ENCODE measurements around the gene CDH15.

The CDH15 gene

DNA sequence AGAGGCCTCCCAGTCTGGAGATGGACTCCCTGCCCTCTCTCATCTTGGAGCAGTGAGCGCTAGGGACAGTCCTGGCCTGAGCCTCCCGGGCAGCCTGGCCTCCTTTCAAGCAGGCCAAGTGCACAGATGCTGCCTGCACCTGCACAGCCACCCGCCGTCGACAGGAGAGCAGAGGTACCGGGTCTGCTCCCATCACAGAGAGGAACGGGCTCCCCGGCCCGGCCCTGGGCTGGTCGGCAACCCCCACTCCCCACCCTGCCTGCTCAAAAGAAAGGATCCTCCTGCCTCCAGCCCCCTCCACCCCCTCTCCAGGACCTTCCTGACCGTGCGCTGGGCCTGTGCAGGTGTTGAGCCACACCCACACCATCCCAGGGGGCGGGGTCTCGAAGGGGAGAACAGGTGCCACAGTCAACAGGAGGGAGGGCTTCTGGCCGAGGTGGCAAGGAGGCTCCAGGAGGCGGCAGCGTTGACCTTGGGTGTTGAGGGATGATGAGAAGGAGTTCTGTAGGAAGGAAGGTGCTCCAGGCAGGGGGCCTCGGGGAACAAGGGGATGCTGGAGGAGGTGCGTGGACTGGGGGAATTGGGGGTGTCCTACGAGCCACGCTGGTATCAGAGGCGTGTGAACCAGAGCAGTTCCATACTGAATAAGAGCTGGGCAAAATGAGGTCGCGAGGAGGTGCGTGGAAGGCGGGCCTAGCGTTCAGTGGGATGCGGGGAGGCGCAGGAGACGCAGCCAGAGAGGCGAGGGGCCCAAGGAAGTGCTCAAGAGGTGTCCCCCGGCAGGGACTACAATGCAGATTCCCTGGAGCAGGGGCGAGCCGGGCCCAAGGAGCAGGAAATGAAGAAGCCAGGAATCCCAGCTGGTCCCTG lies 967 bp upstream of the CDH15 start:
- CTCF ChIA-PET, result interaction anchor here (0.6 to 1.0 kb wide), 4 partner anchors 47 to 358 kb away, joined by 3 to 6 read pairs (median 4); partner anchors contain the start of gene ZNF778
- H3K4me3 ChIP-seq (ENCODE audit: low read depth, low read length), result no peak overlapping the region
- peak; percentile 27; the same call in 1 of the 2 replicates for TF ChIP-seq ZFP3 (tag by site-specific recombination; IDR thresholded peaks at IDR 0.05; ENCODE audit: low read depth)
- TF ChIP-seq GLI4 (tag by site-specific recombination; IDR thresholded peaks at IDR 0.05), result no peak
- TF ChIP-seq, protein P1, sequence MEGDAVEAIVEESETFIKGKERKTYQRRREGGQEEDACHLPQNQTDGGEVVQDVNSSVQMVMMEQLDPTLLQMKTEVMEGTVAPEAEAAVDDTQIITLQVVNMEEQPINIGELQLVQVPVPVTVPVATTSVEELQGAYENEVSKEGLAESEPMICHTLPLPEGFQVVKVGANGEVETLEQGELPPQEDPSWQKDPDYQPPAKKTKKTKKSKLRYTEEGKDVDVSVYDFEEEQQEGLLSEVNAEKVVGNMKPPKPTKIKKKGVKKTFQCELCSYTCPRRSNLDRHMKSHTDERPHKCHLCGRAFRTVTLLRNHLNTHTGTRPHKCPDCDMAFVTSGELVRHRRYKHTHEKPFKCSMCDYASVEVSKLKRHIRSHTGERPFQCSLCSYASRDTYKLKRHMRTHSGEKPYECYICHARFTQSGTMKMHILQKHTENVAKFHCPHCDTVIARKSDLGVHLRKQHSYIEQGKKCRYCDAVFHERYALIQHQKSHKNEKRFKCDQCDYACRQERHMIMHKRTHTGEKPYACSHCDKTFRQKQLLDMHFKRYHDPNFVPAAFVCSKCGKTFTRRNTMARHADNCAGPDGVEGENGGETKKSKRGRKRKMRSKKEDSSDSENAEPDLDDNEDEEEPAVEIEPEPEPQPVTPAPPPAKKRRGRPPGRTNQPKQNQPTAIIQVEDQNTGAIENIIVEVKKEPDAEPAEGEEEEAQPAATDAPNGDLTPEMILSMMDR (tag by site-specific recombination; IDR thresholded peaks at IDR 0.05), result peak; percentile 47; the same call in 1 of the 2 replicates
- TF ChIP-seq ZNF623 (tag by site-specific recombination; IDR thresholded peaks at IDR 0.05), result no peak
- peak; percentile 86; the same call in 1 of the 2 replicates for TF ChIP-seq SCRT1 (tag by site-specific recombination; IDR thresholded peaks at IDR 0.05; ENCODE audit: borderline replicate concordance)
- TF ChIP-seq ZNF112 (tag by site-specific recombination; IDR thresholded peaks at IDR 0.05), result no peak
- TF ChIP-seq KLF16 (tag by site-specific recombination; IDR thresholded peaks at IDR 0.05), result peak; percentile 19; the same call in 1 of the 2 replicates
- TF ChIP-seq ZNF292 (tag by site-specific recombination; IDR thresholded peaks at IDR 0.05; ENCODE audit: borderline replicate concordance, low read depth), result no peak
- peak; percentile 89 for TF ChIP-seq SCRT2 (tag by site-specific recombination; IDR thresholded peaks at IDR 0.05)
- TF ChIP-seq GLIS2 (tag by site-specific recombination; IDR thresholded peaks at IDR 0.05), result 0 out of 2 replicates have a peak, but pooled peaks have one; percentile 17
- 0 out of 2 replicates have a peak, but pooled peaks have one; percentile 21 for TF ChIP-seq ZBTB10 (tag by site-specific recombination; IDR thresholded peaks at IDR 0.05)
- TF ChIP-seq ZBTB20 (tag by site-specific recombination; IDR thresholded peaks at IDR 0.05), result peak; percentile 85
- no peak for TF ChIP-seq ZNF302 (tag by site-specific recombination; IDR thresholded peaks at IDR 0.05; ENCODE audit: low read depth)
- no peaks in the 10 kb centered on the region for H3K9me3 ChIP-seq (ENCODE audit: control insufficient read depth, insufficient read depth, low read depth, low read length)
- no peak overlapping the region for H3K27ac ChIP-seq (ENCODE audit: extremely low read depth, low read depth, low read length)
- H3K4me1 ChIP-seq (ENCODE audit: control insufficient read depth, insufficient read depth, low read length), result peaks cover 3% of the 10 kb centered on the region; the same call in 1 of the 2 replicates
- no peaks in the 10 kb centered on the region for H3K36me3 ChIP-seq (ENCODE audit: control insufficient read depth in 2 of 2, insufficient read depth in 1 of 2, low read length in 2 of 2)
- POLR2A ChIA-PET, result interaction anchor here (0.5 to 1.2 kb wide), 6 partner anchors 22 to 919 kb away, joined by 3 to 11 read pairs (median 6); partner anchors contain the start of gene ZNF778

GRCh38 chr16:89172171-89172527 lies 601 bp downstream of the CDH15 start:
- Histone ChIP-seq H3K27ac (ENCODE audit: extremely low read depth, low read depth, low read length) (no peak overlapping the region), H3K4me1 (ENCODE audit: control insufficient read depth, insufficient read depth, low read length) (peaks cover 3% of the 10 kb centered on the region; the same call in 1 of the 2 replicates), H3K4me3 (ENCODE audit: low read depth, low read length) (no peak overlapping the region), H3K9me3 (ENCODE audit: control insufficient read depth, insufficient read depth, low read depth, low read length) (no peaks in the 10 kb centered on the region), H3K36me3 (ENCODE audit: control insufficient read depth in 2 of 2, insufficient read depth in 1 of 2, low read length in 2 of 2) (no peaks in the 10 kb centered on the region)
- POLR2A ChIA-PET, result no interaction called here
- CTCF ChIA-PET, result no interaction called here
- TF ChIP-seq ZNF354C (tag by site-specific recombination; IDR thresholded peaks at IDR 0.05; ENCODE audit: borderline replicate concordance, low read depth) (no peak), GLIS1 (tag by site-specific recombination; IDR thresholded peaks at IDR 0.05) (0 out of 2 replicates have a peak, but pooled peaks have one; percentile 4)
